Karpas-422 (cell line): ENCODE results near the gene SLC24A1. TPM values are rescaled to one million over a fixed set of nuclear protein-coding genes. Genes with fewer than 3 reads are reported as not detected.

ENCODE experiments used
- DNase-seq: peaks from one replicate; pipeline ENCODE4 v3.0.0-alpha.2; 2015
- H2AFZ ChIP-seq: fragments of 200-600 bp; sonication (generic); 2 replicates; pipeline ENCODE4 v1.6.1; 2014; ENCODE audit warnings: antibody characterized with exemption, low read length, mixed read lengths
- H3K27ac ChIP-seq: fragments of 200-600 bp; sonication (generic); 2 replicates; pipeline ENCODE4 v1.5.1; 2014; ENCODE audit warnings: mild to moderate bottlenecking, low read length, moderate library complexity
- H3K27me3 ChIP-seq: fragments of 200-600 bp; sonication (generic); 2 replicates; pipeline ENCODE4 v1.6.1; 2014; ENCODE audit warnings: low read length, mixed read lengths
- H3K36me3 ChIP-seq: fragments of 200-600 bp; sonication (generic); 2 replicates; pipeline ENCODE4 v1.6.1; 2014; ENCODE audit warnings: low read length, mixed read lengths; ENCODE audit not compliant: insufficient read depth
- H3K4me1 ChIP-seq: fragments of 200-600 bp; sonication (generic); 2 replicates; pipeline ENCODE4 v1.6.1; 2014; ENCODE audit warnings: mild to moderate bottlenecking, low read length, mixed read lengths
- H3K4me2 ChIP-seq: fragments of 200-600 bp; sonication (generic); 2 replicates; pipeline ENCODE4 v1.6.1; 2014; ENCODE audit warnings: low read length, low read depth, mild to moderate bottlenecking; ENCODE audit not compliant: poor library complexity, severe bottlenecking
- H3K4me3 ChIP-seq: fragments of 200-600 bp; sonication (generic); 2 replicates; pipeline ENCODE4 v1.5.1; 2014; ENCODE audit warnings: mild to moderate bottlenecking, antibody characterized with exemption, low read length, mixed read lengths
- H3K79me2 ChIP-seq: fragments of 200-600 bp; sonication (generic); 2 replicates; pipeline ENCODE4 v1.6.1; 2014; ENCODE audit warnings: mild to moderate bottlenecking, low read length, mixed read lengths
- H3K9ac ChIP-seq: fragments of 200-600 bp; sonication (generic); 2 replicates; pipeline ENCODE4 v1.6.0; 2014; ENCODE audit warnings: low read length
- H3K9me2 ChIP-seq: fragments of 200-600 bp; sonication (generic), shearing (Covaris generic); replicated peaks from 2 replicates; pipeline ENCODE4 v1.6.0; 2014; ENCODE audit warnings: mild to moderate bottlenecking, low read length, moderate library complexity; ENCODE audit not compliant: insufficient read depth
- H3K9me3 ChIP-seq: fragments of 300-700, 200-600 bp; sonication (generic); 2 replicates; pipeline ENCODE4 v1.6.1; 2014; ENCODE audit warnings: low read length, mixed read lengths
- H4K20me1 ChIP-seq: fragments of 200-600 bp; sonication (generic); 2 replicates; pipeline ENCODE4 v1.6.1; 2014; ENCODE audit warnings: mild to moderate bottlenecking, antibody characterized with exemption, low read length, low read depth; ENCODE audit not compliant: insufficient read depth
- total RNA-seq: library from RNA; depleted of rRNA; stranded (reverse); fragments of >200 nt; shearing (Covaris generic); gene quantifications from 2 replicates; pipeline ENCODE4 v1.2.3, GENCODE V29; 2014; ENCODE audit warnings: low replicate concordance; rRNA removed

The SLC24A1 gene
- total RNA-seq, result 7.9 and 10.9 TPM in 2 replicates

DNA sequence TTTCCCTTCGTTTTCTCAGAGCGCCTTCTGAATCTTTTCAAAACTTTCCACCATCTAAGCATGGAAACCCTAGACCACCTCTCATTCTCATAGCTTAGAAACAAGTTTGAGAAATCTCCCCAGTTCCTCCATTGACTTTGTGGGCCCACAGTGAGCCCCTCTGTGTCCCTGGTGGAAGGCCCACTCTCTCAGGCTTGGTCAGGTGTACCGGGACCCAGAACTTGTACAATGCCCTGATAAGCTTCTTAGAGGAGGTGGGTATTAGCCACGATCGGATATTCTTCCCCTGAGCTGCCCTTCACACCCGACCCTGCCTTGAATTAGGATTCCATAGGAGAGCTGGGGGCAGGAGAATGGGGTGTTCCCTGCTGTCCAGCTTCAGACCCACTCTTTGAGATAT lies at the start of gene SLC24A1:
SLC24A1 (plus strand) TSS at position 301 of the 400 bp plus-strand sequence. CDS start 2,143 bp downstream, outside the sequence.
- Histone ChIP-seq H3K9ac (no peak within 1 kb of the TSS), H2AFZ (no peak within 1 kb of the TSS), H3K36me3 (no peaks in the 10 kb centered on the region), H4K20me1 (no peaks in the 10 kb centered on the region), H3K4me2 (no peak within 1 kb of the TSS), H3K27ac (no peak within 1 kb of the TSS), H3K9me2 (no peaks in the 10 kb centered on the region), H3K4me3 (no peak within 1 kb of the TSS), H3K27me3 (no peaks in the 10 kb centered on the region), H3K4me1 (peaks cover 3% of the 10 kb centered on the region), H3K79me2 (peaks cover 4% of the 10 kb centered on the region; the same call in 1 of the 2 replicates), H3K9me3 (no peaks in the 10 kb centered on the region)
- no peak for DNase-seq

DNA sequence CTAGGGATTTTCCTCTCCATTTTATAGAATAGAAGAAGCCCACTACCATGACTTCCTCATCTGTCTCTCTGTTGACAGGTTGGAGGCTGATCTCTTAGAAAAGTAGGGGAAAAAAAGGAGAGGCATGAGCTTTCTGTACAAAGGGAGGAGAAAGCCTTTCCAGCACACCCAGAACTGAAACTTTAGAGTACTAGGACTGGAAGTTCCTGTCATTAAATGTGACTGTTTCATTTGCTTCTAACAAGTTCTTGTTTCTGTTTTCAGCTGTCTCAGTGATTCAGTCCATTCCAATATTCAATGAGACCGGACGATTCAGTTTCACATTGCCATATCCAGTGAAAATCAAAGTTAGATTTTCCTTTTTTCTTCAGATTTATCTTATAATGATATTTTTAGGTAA lies 49.8 kb upstream of the SLC24A1 start:
- Histone ChIP-seq H2AFZ (no peak overlapping the region), H3K27ac (no peak overlapping the region), H3K4me1 (no peaks in the 10 kb centered on the region), H3K79me2 (0 out of 2 replicates have a peak, but pooled peaks cover 2% of the 10 kb centered on the region), H3K9me3 (no peaks in the 10 kb centered on the region), H3K9ac (no peak overlapping the region), H3K4me3 (no peak overlapping the region), H3K4me2 (no peak overlapping the region), H4K20me1 (no peaks in the 10 kb centered on the region), H3K9me2 (no peaks in the 10 kb centered on the region), H3K36me3 (peaks cover 64% of the 10 kb centered on the region), H3K27me3 (no peaks in the 10 kb centered on the region)
- no peak for DNase-seq

DNA sequence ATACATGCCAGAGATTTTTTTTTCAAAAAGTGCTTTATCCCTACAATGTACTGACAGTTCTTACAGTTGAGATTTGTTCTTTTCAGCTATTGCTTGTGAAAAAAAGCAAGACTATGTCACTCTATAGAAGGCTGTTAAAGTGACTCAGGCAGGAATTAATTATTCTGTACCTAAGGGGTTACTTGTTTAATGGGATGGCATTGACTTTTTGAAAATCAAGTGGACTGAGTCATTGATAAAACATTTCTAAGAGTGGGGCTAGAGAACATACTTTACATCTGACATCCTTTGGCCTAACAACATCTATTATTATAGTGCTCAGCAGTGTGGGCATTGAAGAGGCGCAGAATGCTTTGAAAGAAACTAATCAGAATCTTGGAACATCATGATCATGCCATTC lies 45.1 kb upstream of the SLC24A1 start:
- Histone ChIP-seq H3K9me3 (no peaks in the 10 kb centered on the region), H3K27me3 (no peaks in the 10 kb centered on the region), H3K4me1 (no peaks in the 10 kb centered on the region), H3K36me3 (peaks cover 63% of the 10 kb centered on the region; the same call in 1 of the 2 replicates), H2AFZ (no peak overlapping the region), H4K20me1 (no peaks in the 10 kb centered on the region), H3K4me3 (no peak overlapping the region), H3K9me2 (no peaks in the 10 kb centered on the region), H3K79me2 (0 out of 2 replicates have a peak, but pooled peaks cover 2% of the 10 kb centered on the region), H3K4me2 (no peak overlapping the region), H3K9ac (no peak overlapping the region), H3K27ac (no peak overlapping the region)
- DNase-seq, result no peak

DNA sequence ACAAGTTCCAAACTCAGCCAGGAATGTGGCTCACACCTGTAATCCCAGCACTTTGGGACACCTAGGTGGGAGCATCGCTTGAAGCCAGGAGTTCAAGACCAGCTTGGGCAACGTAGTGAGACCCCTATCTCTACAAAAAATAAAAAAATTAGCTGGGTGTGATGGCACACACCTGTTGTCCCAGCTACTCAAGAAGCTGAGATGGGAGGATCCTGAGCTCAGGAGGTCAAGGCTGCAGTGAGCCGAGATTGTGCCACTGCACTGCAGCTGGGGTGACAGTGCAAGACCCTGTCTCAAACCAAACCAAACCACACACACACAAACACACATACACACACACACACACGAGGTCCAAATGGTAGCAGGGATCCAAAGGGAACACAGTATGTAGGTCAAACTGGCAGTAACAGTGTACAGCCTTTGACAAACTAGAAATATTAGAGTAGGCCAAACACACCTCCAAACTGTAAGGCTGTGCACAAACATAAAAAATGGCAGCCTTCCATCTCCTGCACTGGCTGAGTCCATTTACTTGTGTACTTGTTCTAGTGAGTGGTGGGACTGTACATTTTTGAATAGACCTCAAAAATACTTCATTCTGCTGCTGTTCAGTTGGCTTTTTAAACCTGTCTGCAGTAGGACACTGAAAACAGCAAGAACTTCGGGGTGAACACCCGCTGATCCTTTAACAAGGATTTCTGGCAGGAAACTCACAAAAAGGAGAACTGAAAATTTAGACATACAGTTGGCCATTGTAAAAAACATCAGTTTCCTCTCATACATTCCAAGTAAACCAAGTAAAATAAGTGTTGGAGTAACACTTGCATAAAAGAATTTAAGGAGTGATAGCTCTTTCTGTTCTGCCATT lies 44.4 kb upstream of the SLC24A1 start:
- Histone ChIP-seq H3K4me1 (no peaks in the 10 kb centered on the region), H3K36me3 (peaks cover 56% of the 10 kb centered on the region; the same call in 1 of the 2 replicates), H3K79me2 (0 out of 2 replicates have a peak, but pooled peaks cover 2% of the 10 kb centered on the region), H3K9ac (no peak overlapping the region), H3K27ac (no peak overlapping the region), H3K4me3 (no peak overlapping the region), H3K4me2 (no peak overlapping the region), H4K20me1 (no peaks in the 10 kb centered on the region), H3K9me3 (no peaks in the 10 kb centered on the region), H3K27me3 (no peaks in the 10 kb centered on the region), H2AFZ (no peak overlapping the region), H3K9me2 (no peaks in the 10 kb centered on the region)
- DNase-seq, result no peak

DNA sequence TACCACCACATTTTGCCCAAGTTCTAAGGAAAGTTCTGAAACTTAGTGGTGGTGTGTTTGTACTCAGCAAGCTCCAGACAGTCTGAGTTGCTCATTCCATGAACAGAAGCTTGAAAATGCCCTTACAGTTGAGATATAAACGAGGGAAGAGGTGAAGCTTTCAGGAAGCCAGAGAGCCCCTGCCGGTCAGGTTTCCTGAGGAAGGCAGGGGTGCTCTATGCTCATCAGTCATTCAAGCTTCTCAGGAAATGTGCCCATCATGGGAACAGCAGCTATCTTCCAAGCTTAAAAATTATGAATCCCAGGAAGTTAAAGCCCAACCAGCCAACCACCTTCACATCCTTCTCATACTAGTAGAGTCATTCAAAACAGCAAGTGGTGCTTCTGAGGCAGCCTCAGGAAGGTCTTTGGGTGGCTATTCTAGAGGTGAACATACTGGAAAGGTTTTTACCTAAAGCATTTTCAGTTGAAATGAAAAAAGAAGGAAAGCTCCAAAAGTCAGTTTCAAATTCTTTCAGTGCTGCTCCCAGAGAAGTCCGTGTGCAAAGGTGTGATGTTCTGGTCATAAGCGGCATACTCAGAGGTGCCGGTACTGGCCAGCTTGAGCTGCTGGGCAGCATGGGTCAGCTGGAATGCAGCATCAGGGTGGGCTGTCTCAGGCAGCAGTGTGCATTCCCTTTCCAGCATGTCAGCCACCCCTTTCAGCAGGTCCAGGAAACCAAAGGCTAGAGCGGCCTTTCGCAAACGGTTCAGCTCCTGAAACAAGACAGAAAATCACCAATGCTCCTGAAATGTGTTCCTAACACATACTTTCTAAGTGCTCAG lies 42.6 kb upstream of the SLC24A1 start:
- no peak for DNase-seq
- Histone ChIP-seq H3K9me2 (no peaks in the 10 kb centered on the region), H3K36me3 (peaks cover 59% of the 10 kb centered on the region), H3K4me1 (peaks cover 9% of the 10 kb centered on the region), H3K79me2 (0 out of 2 replicates have a peak, but pooled peaks cover 2% of the 10 kb centered on the region), H3K27me3 (no peaks in the 10 kb centered on the region), H3K9me3 (no peaks in the 10 kb centered on the region), H4K20me1 (no peaks in the 10 kb centered on the region), H3K27ac (no peak overlapping the region), H2AFZ (no peak overlapping the region), H3K4me2 (no peak overlapping the region), H3K4me3 (no peak overlapping the region), H3K9ac (no peak overlapping the region)

DNA sequence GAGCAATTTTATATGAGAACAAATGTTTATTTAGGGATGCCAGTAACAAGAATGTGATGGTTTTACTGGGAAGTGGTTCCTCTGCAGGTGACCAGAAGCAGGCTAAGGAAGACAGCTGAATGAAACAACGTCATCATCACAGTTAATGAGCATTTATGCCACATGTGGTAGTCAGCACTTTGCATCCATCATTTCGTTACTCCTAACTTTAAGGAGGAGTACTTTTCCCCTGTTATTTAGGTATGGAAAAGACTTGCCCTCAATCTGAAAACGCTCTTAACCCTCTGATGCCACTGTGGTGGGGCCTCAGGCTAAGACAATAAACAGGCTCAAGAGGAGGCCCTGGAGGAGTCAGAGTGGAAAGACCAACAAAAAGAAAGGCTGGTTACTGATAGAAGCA lies 42.0 kb upstream of the SLC24A1 start:
- Histone ChIP-seq H3K4me2 (no peak overlapping the region), H3K79me2 (0 out of 2 replicates have a peak, but pooled peaks cover 2% of the 10 kb centered on the region), H3K4me1 (peaks cover 15% of the 10 kb centered on the region), H4K20me1 (no peaks in the 10 kb centered on the region), H3K27me3 (no peaks in the 10 kb centered on the region), H3K9ac (no peak overlapping the region), H3K9me3 (no peaks in the 10 kb centered on the region), H3K9me2 (no peaks in the 10 kb centered on the region), H3K36me3 (peaks cover 61% of the 10 kb centered on the region), H2AFZ (no peak overlapping the region), H3K27ac (no peak overlapping the region), H3K4me3 (no peak overlapping the region)
- no peak for DNase-seq

DNA sequence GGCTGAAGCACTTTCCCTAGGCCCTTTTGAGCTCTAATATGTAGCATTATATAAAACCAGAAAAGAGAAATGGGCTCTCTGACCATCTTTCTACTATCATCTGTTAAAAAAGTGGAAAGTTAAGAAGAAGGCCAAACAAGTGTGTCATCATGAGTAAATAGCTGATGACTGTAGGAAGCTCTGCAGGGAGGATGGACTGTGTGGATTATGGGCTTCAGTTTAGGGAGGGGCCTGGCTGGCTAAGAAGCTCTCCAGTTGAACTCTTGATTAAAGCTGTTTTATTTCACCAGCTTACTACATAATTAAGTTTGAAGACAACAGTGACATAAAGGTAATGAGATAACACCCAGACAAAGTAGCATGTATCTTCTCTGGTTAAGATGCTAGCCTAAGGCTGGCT lies 41.5 kb upstream of the SLC24A1 start:
- H3K9me3 ChIP-seq, result no peaks in the 10 kb centered on the region
- H3K4me3 ChIP-seq, result no peak overlapping the region
- no peaks in the 10 kb centered on the region for H3K27me3 ChIP-seq
- peaks cover 16% of the 10 kb centered on the region for H3K4me1 ChIP-seq
- no peaks in the 10 kb centered on the region for H4K20me1 ChIP-seq
- H3K36me3 ChIP-seq, result peaks cover 62% of the 10 kb centered on the region
- no peak overlapping the region for H3K9ac ChIP-seq
- 0 out of 2 replicates have a peak, but pooled peaks cover 2% of the 10 kb centered on the region for H3K79me2 ChIP-seq
- H3K9me2 ChIP-seq, result no peaks in the 10 kb centered on the region
- no peak overlapping the region for H2AFZ ChIP-seq
- DNase-seq, result no peak
- no peak overlapping the region for H3K4me2 ChIP-seq
- no peak overlapping the region for H3K27ac ChIP-seq

DNA sequence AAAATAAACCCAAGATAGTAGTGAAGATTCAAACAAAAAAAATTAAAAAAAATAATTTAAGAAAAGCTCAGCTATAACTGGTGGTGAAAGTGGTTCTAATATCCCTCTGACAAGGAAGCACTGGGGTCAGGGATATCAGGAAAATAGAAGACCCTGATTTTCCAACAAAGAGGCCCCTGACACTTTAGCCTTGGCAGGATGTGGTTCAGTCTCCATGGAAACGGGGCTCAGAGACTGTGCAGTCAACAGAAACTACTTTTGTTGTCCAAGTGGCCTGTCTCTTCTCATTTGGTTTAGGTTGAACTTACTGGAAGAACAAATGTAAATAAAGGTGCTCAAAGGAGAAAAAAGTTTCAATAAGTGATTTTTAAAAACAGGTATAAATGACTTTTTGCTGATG lies 38.0 kb upstream of the SLC24A1 start:
- peak overlapping the region; percentile 24 for H3K4me2 ChIP-seq

More for the DNA sequence above, 38.0 kb upstream of the SLC24A1 start:
- peak; percentile 71 for DNase-seq
- no peak overlapping the region for H2AFZ ChIP-seq
- H3K9me2 ChIP-seq, result no peaks in the 10 kb centered on the region
- peak overlapping the region; percentile 35 for H3K27ac ChIP-seq
- H3K9me3 ChIP-seq, result no peaks in the 10 kb centered on the region
- no peaks in the 10 kb centered on the region for H4K20me1 ChIP-seq
- no peaks in the 10 kb centered on the region for H3K79me2 ChIP-seq
- H3K27me3 ChIP-seq, result no peaks in the 10 kb centered on the region
- no peak overlapping the region for H3K4me3 ChIP-seq
- H3K4me1 ChIP-seq, result peaks cover 16% of the 10 kb centered on the region
- no peak overlapping the region for H3K9ac ChIP-seq
- H3K36me3 ChIP-seq, result peaks cover 52% of the 10 kb centered on the region
